MV-4-11 (cell line): ENCODE results near the gene PRTN3.

ENCODE experiments used
- DNase-seq: peaks from one replicate; lab custom pipeline; 2025; lab: John Stamatoyannopoulos, UW

PRTN3 gene

GRCh38 chr19:803686-804418, 36.9 kb upstream of the PRTN3 start:
- no peak for DNase-seq

- DNase-seq = no peak
Measured at GRCh38 chr19:804419-805165, 36.2 kb upstream of the PRTN3 start.

- DNase-seq = no peak
Measured at GRCh38 chr19:805166-805551, 35.6 kb upstream of the PRTN3 start.

- DNase-seq = peak; percentile 25
Measured at GRCh38 chr19:805600-806550, 34.9 kb upstream of the PRTN3 start.

GRCh38 chr19:806815-807421, 33.9 kb upstream of the PRTN3 start:
- DNase-seq = peak; percentile 36

- DNase-seq = no peak
Measured at GRCh38 chr19:807627-808422, 33.0 kb upstream of the PRTN3 start.

GRCh38 chr19:808423-808775, 32.4 kb upstream of the PRTN3 start:
- DNase-seq = no peak

- no peak for DNase-seq
Measured at GRCh38 chr19:810077-810855, 30.5 kb upstream of the PRTN3 start.

GRCh38 chr19:810883-811489, 29.8 kb upstream of the PRTN3 start:
- peak; percentile 45 for DNase-seq

GRCh38 chr19:811506-812048, 29.2 kb upstream of the PRTN3 start:
- no peak for DNase-seq

GRCh38 chr19:812049-812746, 28.6 kb upstream of the PRTN3 start:
- peak; percentile 32 for DNase-seq

- no peak for DNase-seq
Measured at GRCh38 chr19:812747-813218, 28.0 kb upstream of the PRTN3 start.

GRCh38 chr19:813219-814151, 27.3 kb upstream of the PRTN3 start:
- DNase-seq = no peak

GRCh38 chr19:814152-815078, 26.4 kb upstream of the PRTN3 start:
- DNase-seq = no peak

GRCh38 chr19:815079-815774, 25.6 kb upstream of the PRTN3 start:
- no peak for DNase-seq
